IPS DF 19.7 (cell line): ENCODE results near the gene CNBD2.
A peak's percentile ranks its signal among the peaks of the same experiment; 100 is the strongest.
"Not testable (repeated sequence)": the region's sequence is repeated elsewhere in the genome, so short reads cannot be mapped to it uniquely, and the experiment has no call there.

ENCODE experiments used
- DNase-seq: peaks from one replicate; pipeline ENCODE4 v3.0.0-alpha.2; 2013; ENCODE audit warnings: low read depth, low spot score

Gene CNBD2

GRCh38 chr20:36018208-36018988 is 50.0 kb downstream of the CNBD2 start:
- DNase-seq, result no peak

GRCh38 chr20:36026131-36026530 is 57.7 kb downstream of the CNBD2 start:
- DNase-seq, result not testable (repeated sequence)

DNA sequence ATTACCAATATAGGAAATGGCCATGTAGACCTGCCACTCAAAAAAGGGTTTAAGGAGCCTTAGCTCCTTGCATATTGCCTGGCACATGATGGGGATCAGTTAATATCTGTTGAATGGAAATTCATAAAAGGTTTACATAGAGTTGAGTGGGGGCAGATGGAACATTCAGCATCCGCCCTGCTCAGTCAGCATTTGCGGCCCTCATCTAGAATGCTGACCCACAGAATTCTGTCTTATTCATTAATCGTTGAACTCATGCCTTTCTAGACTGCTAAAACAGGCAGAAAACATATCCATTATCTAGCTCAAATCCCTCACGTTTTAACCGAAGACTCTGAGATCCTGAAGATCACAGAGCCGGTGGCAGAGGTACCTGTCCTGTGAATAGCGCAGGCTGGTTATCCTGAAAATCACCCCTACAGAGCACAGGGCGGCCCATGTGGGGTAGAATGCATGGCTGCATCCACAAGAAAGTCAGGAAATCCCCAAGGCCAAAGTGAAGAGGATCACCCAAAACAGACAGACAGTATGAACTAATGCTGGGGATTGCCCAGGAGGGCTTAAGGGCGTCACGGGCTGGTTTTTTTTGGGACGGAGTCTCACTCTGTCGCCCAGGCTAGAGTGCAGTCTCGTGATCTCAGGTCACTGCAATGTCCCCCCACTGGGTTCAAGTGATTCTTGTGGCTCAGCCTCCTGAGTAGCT is 59.9 kb downstream of the CNBD2 start:
- no peak for DNase-seq

GRCh38 chr20:36030149-36030548 is 61.8 kb downstream of the CNBD2 start:
- no peak for DNase-seq

DNA sequence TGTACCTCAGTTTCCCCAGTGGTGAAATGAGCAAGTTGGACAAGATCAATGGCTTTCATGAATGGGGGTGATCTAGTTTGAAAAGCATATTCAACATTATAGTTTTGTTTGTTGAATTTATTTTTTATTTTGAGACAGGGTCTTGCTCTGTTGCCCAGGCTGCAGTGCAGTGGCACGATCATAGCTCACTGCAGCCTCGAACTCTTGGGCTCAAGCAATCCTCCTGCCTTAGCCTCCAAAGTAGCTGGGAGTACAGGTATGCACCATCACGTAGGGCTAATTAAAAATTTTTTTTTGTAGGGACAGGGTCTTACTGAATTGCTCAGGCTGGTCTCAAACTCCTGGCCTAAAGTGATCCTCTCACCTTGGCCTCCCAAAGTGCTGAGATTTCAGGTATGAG is 63.4 kb downstream of the CNBD2 start:
- no peak for DNase-seq

- no peak for DNase-seq
Measured at GRCh38 chr20:36034875-36035274, 66.5 kb downstream of the CNBD2 start.

DNA sequence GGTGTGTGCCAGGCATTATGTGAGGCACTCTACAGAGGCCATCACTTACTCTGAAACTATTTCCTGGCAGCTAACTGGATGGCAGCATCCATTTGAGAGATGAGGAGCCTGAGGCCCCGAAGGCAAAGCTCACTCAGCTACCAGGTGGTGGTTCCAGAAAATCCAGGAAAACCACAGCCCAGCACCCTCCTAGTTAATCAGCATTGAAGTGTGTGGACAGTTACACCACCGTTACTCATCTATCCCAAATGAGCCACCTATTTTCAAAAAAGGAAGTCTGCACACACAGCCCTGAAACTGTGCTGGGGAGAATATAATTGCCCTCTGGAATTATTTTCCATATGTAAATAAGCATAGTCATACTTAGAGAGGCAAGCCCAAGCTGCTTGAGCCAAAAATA is 67.4 kb downstream of the CNBD2 start:
- DNase-seq, result no peak

DNA sequence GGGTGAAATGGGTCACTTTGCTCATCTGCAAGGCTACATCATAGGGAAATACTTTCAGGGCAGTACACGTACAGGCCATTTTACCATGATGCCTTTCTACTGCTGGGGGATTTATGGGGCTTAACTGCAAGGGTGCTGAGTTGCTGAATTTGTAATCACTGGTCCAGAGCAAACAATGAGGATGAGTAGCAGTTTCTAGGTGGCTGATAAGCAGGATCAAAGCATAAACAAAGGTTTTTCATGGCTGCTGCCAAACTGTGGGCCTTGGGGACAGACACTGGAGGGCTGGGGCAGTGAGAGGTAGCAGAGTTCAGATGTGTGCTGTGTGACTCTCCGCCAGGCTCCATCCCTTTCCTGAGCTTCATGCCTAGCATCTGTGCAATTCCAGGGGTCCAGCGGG is 68.3 kb downstream of the CNBD2 start:
- DNase-seq, result no peak

GRCh38 chr20:36040571-36040970 is 72.2 kb downstream of the CNBD2 start:
- DNase-seq, result no peak

- no peak for DNase-seq
Measured at GRCh38 chr20:36043441-36043840, 75.1 kb downstream of the CNBD2 start.

DNA sequence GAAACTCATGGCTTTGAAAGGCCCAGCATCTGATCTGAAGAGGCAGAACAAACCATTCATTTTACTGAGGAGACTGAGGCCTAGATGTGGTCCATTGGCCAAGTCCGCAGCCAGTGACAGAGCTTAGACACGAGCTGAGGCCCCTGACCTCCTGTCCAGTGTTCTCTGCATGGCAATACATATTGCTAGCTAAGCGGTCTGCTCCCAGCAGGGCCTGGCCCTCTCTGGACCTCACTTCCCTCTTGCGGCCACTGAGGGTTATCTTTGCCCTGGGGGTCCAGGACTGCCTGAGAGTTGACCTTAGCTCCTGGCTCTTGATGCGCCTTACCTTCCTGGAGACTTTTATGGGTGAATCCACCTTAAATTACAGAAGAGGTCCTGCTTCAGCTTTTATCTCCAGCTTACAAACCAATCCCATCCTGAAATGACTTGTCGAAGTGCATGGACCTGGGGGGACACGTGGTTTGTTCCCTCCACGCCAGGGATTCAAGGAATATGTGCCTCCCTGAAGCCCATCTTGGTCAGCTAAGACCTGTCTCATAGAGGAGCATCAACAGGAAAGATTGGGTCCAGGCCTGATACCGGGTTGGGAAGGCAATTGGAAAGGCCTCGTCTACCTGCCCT is 75.6 kb downstream of the CNBD2 start:
- no peak for DNase-seq

DNA sequence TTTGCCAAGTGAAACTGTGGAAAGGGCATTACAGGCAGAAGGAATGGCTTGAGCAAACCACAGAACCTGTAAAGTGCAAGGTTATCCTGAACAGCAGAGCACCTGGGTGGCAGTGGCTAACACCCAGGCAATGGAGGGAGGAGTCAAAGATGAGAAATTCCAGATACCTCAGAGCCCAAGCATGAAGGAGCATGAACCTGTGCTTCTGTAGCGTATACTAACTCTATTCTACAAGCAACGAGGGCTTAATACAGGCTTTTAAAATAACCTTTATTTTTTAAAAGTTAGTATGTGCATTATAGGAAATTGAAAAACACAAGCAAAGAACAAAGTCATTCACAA is 77.0 kb downstream of the CNBD2 start:
- DNase-seq, result no peak

GRCh38 chr20:36046073-36046798 is 77.8 kb downstream of the CNBD2 start:
- DNase-seq, result not testable (repeated sequence)

DNA sequence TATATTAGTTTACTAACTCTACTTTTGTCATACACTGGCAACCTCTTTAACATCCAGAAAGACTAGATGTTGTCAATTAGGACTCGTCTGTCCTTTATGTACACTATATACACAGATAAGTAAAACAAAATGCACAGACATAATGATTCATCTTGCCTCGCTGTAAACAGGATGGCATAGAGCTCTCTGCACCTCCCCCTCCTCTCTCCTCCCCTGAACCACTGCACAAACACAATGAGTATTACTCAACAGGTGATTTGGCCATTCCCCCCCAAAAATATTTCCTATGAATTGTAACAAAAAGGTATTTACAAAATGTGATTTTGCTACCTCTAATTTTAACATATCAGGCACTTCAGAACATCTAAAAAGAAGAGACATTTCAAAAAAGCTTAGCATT is 81.0 kb downstream of the CNBD2 start:
- not testable (repeated sequence) for DNase-seq

- peak; percentile 64 for DNase-seq
Measured at GRCh38 chr20:36050436-36051317, 82.3 kb downstream of the CNBD2 start.

DNA sequence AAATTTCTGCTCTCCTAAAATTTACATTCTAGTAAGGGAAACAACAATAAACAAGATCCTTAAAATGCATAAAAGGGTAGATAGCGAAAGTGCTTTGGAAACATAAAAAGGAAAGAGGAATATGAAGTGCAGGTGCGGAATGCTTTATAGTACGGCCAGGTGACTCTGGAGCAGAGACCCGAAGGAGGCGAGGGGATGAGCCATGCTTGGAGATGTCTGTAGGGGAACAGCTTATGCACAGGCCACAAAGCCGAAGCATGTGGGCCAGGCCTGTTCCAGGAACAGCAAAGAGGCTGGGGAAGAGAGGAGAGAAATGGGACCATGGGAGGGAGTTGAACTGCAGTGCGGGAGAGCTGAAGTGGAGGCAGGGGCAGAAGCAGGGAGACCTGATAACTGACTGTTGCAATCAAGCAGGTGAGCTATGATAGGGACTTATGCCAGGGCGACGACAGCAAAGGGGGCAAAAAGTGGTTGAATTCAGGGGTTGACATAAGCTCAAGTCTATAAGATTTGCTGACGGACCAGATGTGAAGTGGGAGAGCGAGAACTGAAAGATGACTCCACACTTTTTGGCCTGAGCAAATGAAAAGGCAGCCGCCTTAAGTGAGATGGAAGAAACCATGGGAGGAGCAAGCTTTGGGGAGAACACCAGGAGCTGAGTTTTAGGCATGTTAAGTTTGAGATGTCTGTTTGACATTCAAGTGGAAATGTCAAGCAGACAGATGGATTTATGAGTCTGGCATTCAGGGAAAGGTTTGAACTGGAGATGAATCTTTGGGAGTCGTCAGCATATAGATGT is 83.1 kb downstream of the CNBD2 start:
- no peak for DNase-seq

- no peak for DNase-seq
Measured at GRCh38 chr20:36052117-36052513, 83.7 kb downstream of the CNBD2 start.

DNA sequence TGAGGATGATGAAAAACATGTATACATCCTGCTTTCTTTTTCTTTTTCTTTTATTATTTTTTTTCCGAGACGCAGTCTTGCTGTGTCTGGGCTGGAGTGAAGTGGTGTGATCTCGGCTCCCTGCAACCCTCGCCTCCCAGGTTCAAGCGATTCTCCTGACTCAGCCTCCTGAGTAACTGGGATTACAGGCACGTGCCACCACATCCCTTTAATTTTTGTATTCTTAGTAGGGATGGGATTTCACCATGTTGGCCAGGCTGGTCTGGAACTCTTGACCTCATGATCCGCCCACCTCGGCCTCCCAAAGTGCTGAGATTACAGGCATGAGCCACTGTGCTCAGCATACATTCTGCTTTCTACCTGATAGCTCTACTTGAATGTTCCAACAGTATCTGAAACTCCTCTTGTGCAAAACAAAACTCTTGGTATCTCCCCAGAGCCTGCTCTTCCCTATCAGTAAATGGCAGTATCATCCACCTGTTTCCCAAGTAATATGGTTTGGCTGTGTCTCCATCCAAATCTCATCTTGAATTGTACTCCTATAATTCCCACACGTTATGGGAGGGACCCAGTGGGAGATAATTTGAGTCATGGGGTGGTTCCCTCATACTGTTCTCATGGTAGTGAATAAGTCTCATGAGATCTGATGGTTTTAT is 85.6 kb downstream of the CNBD2 start:
- DNase-seq, result not testable (repeated sequence)

DNA sequence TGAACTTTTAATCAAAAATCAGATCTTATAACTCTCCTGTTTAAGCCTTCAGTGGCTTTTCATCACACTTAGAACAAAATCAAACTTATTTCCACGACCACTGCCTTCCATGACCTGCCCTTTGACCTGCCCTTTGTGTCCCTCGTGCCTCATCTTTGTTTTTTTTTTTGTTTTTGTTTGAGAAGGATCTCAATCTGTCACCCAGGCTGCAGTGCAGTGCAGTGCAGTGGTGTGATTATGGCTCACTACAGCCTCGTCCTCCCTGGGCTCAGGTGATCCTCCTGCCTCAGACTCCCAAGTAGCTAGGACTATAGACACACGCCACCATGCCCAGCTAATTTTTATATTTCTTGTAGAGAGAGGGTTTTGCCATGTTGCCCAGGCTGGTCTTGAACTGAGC is 86.8 kb downstream of the CNBD2 start:
- DNase-seq, result no peak

DNA sequence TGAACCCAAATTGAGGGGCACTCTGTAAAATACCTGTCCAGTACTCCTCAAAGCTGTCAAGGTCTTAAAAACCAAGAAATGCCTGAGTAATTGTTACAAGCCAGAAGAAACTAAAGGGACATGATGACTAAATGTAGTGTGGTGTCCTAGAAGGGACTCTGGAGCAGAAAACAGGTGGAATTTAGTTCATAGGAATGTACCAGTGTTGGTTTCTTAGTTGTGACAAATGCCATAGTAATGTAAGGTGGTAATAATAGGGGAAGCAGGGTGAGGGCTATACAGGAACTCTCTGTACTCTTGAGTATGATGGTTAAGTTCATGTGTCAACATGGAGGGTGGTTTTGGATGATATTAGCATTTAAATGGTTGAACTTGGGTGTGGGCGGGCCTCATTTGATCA is 92.3 kb downstream of the CNBD2 start:
- DNase-seq, result no peak
